RPMI7951 (cell line): ENCODE measurements around the gene RCAN2. TPM values are rescaled to one million over a fixed set of nuclear protein-coding genes. Genes with fewer than 3 reads are reported as not detected.
A peak's percentile ranks its signal among the peaks of the same experiment; 100 is the strongest.
"Not testable (repeated sequence)": the region's sequence is repeated elsewhere in the genome, so short reads cannot be mapped to it uniquely, and the experiment has no call there.

Experiments used
- DNase-seq: peaks from one replicate; pipeline ENCODE4 v3.0.0-alpha.2; 2012; ENCODE audit warnings: low read depth
- total RNA-seq: library from RNA; depleted of rRNA; stranded (reverse); fragments of >200 nt; shearing (Covaris generic); gene quantifications from 2 replicates; pipeline ENCODE4 v1.2.3, GENCODE V29; 2014

Gene RCAN2
- total RNA-seq, 1 experiment from 2014 or later, result 0.48 TPM

DNA sequence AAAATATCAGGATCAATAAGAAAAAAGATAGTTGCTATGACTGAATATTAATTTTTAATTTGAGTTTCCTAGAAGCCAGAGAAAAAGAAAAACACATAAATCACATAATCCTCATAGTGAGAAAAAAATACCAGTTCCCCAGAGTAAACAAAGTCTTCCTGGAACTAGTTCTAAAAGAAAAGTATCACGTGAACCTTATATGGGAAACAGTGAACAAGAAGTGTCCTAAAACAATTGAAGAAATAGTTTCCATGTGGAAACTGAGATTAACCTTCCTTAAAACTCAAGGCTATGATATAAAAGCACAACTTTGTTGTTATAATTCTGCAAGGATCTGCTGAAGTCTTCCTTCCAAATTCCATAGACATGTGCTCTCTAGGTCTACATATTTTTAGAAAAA, 50.6 kb downstream of the RCAN2 start:
- no peak for DNase-seq

DNA sequence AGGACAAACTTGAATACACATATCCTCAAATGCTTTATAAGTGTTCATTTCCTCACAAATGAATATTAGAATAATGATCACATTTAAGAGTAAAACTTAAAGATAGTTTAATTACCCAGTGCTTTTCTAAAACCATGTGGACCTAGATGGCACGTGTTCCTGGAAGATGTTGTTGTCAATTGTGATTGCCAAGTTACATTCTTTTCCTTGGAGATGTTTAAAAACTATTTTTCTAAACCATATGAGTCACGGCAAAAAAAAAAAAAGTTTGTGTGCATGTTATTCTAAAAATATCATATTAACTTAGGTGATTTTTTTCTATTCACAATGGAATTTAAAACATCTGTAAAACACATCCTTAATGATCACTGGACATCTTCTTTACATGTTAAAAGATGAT, 51.1 kb downstream of the RCAN2 start:
- DNase-seq, result peak; percentile 7

DNA sequence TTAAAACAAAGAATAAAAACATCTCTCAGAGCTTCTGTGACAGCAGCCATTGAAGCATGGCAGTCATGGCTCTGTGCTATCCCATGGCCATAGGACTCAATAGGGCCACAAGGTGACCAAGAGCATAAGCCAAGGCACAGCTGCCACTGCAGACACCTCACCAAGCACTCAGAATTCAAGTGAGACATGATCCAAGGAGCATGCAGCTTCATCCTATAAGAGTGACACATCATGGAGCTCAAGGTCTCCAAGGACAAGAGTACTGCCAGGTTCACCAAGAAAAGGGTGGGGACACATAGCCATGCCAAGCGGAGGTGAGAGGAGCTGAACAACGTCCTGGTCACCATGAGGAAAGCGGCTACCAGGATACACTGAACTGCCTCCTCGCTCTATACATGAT, 53.0 kb downstream of the RCAN2 start:
- DNase-seq, result no peak

DNA sequence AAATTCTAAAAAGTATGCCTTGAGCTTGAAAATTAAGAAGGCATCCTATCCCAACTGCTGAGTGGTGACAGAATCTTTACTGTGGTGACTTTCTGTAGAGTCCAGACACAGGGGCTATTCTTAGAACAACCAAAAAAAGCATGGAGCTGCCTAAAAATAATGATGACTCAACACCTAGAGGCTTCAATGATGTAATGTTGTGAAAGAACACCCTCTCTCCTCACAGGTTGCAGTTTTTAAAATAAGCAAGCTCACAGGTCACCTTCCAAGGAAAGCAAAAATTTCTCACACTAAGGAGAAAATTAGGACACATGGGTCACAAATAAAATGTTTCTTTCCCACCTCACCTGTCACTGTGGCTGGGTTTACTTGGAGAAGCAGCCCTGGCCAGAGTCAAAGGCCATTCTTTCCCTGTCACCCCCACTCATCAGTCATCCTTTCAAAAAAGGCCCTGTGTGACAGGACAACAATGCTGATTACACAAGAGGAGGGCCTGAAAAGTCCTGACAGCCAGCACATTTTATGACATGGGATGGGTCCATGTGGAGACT, 53.5 kb downstream of the RCAN2 start:
- DNase-seq, result peak; percentile 21

DNA sequence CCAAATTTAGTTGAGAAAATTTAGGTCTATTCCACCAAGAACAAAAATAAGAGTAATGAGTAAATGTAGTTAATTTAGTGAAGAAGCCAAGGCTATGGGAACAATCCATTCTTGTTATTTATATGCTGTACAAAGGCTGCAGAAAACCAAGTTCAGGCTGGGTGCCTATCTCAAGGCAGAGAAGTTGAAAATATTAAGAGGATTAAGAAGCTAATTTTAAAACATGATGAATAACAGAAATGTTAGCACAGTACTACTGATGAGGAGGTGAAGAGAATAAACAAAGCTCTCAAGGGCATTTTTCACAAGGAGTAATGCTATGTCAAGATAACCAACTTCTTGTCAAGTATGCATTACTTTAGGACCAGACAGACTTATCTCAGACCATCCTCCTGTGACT, 68.6 kb downstream of the RCAN2 start:
- DNase-seq, result no peak

DNA sequence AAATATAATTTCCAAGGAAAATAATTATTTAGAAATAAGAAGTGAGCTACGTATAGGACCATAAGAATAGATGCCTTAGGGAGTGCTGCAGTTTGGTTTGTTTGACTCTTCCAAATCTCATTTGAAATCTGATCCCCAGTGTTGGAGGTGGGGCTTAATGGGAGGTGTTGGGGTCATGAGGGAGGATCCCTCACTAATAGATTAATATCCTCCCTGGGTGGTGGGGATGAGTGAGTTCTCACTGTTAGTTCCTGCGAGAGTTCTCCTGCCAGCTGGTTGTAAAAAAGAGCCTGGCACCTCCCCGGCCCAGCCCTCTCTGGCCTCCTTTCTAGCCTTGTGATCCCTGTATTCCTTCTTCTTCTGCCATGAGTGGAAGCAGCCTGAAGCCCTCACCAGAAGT, 69.3 kb downstream of the RCAN2 start:
- DNase-seq, result no peak

DNA sequence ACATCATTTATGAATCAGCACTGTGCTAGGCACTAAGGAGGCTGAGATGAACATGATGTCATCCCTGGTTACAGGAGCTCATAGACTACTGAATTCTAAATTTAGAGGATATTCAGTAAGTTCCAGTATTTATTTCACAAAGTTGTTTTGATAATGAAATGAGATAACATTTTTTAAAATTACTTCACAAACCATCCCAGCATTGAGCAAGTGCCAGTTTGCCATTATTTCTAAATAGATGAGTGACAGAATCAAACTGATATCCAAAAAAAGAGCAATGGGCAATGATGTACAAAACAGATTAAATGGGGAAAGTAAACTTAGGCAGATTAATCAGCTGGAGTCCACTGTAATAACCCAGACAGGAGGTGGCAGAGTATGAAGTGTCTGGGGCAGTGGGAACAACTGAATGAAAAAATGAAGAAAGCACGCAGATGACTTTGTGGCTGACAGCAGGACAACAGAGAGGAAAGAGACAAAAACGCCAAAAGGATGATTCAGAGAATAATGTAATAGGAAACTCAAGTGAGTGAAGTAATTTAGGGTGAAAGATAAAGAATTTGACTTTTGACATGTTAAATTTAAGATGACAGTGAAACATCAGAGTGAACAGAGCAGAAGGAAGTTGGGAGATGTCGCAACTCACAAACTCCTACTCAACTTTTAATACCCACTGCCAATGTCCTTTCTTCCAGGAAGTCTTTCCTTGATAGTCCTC, 70.2 kb downstream of the RCAN2 start:
- peak; percentile 23 for DNase-seq

DNA sequence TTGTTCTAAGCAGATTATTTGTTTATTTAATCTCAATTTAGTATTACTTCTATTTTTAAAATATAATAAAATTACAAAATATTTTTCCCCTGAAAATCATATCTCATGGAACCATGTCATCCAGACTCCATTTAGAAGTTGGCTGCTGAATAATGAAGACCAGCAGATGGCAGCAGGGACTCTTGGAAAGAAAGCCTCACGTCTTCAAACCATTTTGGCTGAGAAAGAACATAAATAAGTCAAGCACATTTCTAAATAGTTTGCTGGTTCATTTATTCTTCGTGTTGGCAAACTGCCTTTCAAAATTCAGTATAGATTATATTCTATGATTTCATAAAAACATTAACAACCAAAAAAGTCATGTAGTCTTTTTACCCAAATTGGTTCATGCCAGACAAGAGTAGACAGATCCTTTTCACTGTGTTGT, 71.7 kb downstream of the RCAN2 start:
- DNase-seq, result peak; percentile 58

DNA sequence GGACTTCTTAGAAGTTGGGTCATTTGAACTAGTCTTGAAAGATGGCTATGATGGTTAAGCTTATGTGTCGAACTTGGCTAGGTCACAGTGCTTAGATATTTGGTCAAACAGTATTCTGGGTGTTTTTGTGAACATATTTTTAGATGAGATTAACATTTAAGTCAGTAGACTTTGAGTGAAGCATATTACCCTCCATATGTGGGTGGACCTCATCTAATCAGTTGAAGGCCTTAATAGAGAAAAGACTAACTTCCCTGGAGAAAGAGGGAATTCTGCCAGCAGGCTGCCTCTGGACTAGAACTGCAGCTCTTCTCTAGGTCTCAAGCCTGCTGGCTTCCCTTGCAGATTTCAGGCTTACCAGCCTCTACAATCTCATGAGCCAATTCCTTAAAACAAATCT, 76.9 kb downstream of the RCAN2 start:
- DNase-seq, result no peak

DNA sequence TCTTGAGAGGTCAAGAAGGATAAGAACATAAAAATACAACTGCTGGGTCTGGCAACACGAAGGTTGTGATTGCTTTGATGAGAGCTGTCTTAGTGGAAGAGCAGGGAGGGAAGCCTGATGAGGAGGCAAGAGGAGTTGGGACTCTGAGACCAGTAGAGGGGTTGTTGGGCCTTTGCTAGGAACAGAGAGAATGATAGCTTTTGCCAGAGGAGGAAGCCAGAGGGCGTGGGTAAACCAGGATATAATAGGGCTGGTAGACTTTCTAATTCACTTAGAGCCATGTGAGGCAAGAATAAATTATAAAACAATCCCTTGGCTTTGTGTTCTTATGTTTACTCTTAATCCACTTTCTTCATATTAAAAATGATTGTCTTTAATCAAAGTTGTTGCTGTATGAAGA, 78.6 kb downstream of the RCAN2 start:
- peak; percentile 3 for DNase-seq

DNA sequence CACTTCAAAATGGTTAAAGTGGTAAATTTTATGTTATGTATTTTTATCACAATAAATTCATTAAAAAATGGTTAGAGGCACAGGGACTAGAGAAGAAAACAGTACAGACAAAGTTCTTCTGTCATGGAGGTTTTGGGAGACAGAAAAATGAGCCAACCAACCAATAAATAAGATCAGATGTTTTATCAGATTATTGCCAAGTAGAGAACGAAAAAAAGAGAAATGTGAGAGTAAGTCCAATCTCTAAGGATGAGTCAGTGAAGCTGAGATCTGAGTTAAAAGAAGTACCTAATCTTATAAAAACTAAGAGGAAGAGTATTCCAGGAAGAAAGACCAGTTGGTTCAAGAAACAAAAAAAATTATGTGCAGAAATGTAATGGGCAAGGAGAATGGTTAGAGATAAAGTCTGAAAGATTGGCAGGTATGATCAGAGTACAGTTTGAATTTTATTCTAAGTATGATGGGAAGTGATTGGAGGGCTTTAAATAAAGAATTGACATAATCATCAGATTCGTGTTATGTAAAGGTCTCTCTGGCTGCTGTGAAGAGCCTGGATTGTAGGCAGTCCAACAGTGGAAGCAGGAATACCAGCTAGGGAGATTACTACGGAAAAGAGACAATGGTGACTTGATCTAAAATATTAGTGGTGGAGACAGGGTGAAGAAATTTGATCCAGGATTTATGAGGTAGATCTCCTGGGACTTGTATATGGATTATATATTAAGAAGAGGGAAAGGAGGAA, 79.6 kb downstream of the RCAN2 start:
- no peak for DNase-seq

DNA sequence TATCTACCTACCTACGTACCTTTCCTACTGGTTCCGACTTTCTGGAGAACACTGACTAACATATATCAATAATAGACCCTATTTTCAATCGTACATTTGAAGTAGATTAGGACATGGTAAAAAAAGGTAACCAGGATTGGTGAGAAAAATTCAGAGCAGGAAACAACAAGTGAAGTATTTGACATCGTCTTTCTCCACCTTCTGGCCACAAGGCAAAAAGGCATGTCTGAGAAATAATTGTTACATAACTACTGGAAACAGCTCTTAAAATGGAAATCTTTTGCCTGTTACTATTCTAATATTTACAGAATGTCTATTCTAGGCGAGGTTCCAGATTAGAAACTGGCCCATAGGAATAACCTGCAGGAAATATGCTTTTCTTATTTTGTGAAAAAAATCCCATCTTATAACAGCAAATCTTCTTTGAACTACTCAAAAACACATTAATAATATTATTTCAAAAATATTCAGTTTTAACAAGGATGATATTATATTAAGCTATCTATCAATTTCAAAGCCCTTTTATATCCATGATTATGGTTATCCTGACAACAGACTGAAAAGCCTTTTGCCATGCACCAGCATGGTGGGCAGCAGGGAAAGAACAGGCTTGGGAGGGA, 80.8 kb downstream of the RCAN2 start:
- DNase-seq, result peak; percentile 26

DNA sequence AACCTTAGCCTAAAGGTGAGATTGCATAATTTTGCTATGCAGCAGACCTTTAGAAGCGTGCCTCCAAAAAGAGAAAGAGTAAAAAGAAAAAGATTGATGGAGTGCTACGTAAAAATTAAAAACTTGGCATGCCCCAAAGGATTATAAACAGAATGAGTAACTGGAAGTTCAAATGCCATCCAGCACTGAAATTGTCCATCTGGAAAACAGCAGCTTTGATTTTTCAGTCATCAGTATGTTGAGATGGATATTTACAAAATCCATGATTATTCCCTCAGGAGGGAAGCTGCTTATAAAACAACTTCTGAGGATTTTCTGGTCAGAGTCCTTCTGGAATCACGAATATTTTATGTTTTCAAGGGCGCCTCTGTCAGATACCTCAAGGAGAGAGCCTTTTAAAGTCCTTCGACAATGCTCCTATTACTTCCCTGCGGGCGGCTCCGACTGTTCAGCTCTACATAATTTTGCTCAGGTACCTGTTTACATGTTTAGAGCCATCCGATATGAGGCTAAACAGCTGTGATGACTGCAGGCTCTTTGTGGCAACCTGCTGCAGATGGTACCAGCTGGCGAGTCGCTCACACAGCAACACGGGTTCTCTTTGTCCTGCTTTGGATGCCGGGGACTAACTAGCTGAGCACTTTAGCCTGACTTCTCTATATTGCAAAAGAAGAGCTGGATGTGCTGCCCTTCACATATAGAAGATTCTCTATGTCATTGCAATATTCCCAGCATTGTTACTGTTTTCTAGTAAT, 83.3 kb downstream of the RCAN2 start:
- DNase-seq, result no peak

DNA sequence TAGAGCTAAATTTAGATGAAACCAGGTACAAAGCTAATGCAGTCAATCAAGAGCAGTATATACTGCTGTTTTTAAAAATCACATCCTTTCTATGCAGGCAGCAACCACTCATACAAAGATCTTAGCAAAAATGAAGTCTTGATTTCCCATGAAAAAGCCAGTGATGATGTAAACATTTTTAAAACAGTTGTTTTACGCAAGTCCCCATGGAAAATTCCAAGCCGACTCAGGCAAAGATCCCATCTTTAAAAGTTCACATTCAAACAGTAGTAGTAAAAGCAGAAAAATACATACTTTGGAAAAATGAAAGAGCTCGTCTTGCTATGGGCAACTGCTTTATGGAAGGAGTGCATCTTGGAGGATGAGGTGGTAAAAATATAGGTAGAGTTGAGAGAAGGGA, 84.0 kb downstream of the RCAN2 start:
- no peak for DNase-seq

DNA sequence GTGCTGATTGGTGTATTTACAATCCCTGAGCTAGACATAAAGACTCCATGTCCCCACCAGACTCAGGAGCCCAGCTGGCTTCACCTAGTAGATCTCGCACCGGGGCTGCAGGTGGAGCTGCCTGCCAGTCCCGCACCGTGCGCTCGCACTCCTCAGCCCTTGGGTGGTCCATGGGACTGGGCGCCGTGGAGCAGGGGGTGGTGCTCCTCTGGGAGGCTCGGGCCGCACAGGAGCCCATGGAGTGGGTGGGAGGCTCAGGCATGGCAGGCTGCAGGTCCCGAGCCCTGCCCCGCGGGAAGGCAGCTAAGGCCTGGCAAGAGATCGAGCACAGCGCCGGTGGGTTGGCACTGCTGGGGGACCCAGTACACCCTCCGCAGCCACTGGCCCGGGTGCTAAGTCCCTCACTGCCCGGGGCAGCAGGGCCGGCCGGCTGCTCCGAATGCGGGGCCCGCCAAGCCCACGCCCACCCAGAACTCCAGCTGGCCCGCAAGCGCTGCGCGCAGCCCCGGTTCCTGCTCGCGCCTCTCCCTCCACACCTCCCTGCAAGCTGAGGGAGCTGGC, 85.5 kb downstream of the RCAN2 start:
- not testable (repeated sequence) for DNase-seq

DNA sequence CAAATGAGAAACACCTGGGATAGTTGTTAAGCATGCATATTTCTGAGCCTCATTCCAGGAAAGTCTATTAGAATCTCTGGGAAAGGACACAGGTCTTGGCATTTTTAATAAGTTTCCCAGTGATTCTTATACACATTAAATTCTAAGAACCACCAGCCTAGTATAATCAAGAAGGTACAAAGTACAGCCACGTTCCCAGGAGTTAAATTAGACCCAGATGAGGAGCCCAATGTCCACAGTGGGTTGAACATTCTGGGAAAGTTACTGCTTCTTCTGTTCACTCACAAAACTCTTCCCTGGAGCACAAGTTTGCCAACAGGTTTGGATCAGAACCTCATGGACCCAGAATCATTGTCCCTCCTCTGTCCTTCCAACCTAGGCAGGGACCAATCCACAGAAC, 90.4 kb downstream of the RCAN2 start:
- DNase-seq, result no peak

DNA sequence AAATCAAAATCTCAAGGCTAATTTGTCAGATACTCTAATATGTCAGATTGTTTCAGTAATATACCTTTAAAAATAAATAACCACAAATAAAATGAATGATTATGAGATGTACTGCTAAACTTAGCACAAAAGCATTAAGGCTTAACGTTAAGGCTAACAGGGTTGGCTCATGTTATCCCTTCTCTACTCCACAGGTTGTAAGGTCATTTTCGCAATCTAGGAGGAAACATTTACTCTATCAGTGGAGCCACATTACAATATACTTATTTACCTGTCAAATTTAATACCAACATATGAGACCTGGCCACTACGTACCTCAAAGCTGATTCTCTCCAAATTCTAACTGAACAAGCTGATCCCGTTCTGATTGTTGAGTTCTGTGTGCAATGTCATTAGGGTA, 95.7 kb downstream of the RCAN2 start:
- DNase-seq, result no peak

DNA sequence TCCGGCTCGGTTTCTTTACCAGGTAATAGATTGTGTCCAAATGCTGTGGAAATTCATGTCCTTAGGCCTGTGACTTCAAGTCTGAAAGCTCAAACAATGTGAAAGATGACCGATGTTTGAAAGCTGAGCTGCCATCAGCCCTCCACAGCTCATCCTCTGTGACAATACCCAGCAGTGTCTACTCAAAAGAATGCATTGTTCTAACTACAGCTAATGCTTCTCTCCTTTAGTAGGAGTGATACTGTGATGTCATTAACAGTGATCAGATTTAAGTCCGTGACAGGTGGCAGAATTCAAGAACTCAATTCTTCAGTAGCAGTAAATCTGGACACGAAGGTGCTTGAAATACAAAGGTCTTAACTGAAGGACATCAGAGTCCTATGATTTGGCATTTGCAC, 97.3 kb downstream of the RCAN2 start:
- no peak for DNase-seq

DNA sequence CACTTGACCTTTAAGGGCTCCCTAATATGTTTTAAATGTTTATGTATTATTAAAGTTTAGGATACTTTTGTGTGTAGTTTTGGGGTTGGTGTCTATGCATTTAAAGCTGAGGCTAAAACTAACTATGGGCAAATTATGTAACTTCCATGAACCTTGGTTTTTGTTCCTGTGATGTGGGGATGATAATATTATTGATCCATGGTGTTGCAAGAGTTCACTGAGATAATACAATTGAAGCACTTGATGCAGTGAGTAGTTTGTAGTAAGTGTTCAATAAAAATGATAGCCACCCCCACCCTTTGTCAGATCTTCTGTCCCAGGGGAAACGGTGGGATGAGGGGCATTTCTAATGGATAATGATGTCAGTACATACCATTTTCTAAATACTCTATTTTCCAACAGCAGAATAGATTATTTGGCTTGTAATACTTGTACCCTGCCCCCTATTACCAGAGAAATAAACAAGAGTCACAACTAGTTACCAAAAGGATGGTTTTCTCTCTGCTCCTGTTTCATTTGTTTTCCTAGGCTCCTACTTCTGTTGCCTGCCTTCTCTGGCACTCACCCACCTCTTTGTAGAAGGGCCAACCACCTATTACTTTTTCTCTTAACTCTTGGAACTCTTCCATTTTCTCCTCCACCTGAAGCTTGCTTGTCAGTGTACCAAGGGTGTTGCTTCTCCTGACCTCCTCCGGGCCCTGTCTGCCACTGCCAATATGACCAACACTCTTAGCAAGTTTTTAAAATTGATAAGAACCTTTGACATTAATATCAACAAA, 97.9 kb downstream of the RCAN2 start:
- DNase-seq, result no peak

DNA sequence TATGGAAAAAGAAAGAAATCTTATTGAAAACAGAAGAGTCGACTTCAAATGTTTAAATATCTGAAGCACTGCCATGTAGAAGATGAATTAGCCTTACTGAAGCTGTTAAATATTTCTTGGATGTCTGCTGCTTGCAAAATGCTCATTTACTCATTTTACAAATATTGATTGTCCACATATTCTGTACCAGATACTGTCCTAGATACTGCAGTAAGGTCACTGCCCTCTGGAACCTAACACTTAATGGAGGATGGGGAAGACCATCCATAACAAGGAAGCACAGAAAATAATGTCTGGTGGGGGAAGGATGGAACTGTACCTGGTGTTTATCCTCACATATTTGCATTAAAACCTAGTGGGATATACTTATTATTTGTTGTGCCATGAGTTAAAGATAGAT, 99.0 kb downstream of the RCAN2 start:
- no peak for DNase-seq
